NCI-H128 (cell line): ENCODE results near the gene NFIX.

ENCODE experiments used
- DNase-seq: peaks from one replicate; lab custom pipeline; 2025; ENCODE audit not compliant: unreplicated experiment; lab: John Stamatoyannopoulos, UW

The NFIX gene

DNA sequence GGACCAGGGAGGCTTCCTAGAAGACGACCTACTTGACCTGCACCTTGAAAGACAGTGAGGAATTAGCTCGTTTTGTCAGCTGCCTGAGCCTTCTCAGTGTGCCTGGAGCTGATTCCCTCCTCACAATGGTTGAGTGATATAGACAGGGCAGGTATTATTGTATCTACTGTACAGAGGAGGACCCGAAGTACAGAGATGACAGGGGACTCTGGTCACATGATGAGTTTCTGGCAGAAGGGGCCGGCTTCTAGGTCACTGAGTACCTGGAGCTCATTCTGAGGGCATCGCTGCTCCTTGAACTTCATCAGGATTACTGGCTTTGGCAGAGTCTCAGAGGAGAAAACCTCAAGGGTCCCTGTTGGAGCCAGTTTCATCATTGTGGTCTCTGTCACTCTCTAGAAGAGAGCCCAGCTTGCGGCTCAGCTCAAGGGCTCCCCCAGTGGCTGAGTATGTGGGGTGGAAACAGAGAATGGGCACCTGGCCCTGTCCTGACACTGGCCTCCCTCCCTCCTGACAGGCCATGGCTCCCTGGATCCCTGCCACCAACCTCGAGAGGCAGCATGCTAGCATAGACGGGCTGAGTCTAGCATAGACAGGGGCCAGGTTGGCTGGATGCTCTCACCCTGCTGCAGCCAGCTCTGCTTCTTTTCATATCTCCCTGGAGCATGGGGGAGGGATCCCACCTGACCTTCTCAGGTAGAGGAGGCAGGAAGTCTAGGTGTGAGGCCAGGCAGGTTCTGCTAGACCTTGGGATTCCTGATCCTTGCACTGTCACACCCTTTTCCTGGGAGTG, 38.7 kb downstream of the NFIX start:
- DNase-seq, result no peak

DNA sequence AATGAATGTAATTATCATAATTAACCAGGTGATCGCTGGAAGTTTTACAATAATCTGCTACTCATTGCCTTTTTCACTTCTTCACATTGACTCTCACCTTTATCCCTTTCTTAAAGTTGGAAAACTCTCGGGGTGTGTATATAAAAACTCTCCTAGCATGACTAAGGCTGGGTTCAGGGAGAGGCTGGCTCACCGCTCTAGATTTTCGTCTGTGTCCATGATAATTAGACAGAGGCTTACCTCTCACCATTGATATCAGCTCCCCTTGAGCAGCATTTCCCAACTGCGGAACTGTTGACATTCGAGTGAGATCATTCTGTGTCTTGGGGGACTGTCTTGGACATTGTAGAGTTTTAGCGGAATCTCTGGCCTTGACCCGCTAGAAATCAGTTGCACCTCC, 39.4 kb downstream of the NFIX start:
- no peak for DNase-seq

DNA sequence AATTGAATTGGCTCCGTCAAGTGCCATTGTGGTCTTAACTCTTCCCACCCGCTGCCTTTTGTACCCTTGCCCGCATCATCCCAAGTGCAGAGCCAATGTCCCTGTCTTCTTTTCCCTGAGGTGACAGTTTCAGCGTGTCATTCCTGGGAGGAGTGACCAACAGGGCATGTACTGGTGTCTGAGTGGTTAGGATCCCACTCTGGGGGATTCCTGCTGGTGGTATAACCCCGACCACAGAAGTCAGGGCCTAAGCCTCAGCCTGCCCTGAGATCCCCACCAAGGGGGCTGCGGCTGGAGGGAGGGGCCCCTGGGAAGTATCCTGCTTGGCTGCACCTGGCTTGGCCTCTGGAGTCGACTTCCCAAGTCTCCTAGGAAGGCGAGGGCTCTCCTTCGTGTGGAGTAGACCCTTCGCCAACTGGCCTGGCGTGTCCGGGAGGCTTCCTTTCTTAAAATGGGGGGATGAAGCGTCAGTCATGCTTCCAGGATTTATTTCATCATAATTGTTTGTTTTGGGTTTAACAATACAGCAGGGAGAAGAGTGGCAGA, 40.6 kb downstream of the NFIX start:
- DNase-seq, result no peak

DNA sequence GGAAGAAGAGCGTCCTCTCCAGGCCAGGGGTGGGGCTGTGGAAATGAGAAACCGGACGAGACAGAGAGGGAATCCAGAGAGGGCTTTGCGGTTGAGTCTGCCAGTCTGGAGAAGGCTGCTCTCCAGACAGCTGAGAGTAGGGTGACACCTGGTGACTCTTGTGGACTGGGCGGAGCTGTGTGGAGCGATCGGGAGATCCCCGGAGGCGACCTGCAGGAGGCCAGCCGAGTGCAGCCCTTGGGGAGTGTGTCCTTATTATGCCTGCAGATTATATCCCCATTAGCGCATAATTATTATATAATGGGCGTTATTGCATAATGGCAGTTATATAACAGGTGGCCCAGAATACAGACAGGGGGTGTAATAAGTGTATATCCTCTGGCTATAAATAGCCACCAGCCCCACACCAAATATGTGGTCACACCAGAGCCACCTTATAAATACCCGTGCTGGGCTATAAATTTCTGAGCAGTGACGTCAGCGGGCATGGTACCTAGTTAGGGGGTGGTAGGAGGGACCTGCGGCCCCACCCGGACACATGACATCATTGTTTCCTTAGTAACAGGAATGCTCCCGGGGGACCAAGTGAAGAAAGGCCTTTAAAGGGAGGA, 41.2 kb downstream of the NFIX start:
- peak; percentile 65 for DNase-seq

DNA sequence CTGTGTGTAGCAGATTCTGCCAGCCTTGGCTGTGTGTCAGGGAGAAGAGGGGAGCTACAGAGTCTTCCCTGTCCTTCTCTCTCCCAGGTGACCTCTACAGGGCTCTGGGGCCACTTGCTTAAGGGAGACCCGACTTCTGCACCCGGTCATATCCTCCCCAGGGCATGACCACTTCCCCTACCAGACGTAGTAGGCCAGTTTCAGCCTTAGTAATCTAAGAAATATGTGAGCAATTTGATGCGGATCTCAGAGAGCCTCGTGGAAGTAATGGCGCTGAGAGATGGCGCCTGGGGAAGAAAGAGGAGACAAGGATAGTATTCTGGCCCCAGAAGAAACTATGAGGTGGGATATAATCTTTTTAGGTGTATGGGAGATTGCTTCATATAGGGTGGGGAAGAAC, 41.9 kb downstream of the NFIX start:
- no peak for DNase-seq

DNA sequence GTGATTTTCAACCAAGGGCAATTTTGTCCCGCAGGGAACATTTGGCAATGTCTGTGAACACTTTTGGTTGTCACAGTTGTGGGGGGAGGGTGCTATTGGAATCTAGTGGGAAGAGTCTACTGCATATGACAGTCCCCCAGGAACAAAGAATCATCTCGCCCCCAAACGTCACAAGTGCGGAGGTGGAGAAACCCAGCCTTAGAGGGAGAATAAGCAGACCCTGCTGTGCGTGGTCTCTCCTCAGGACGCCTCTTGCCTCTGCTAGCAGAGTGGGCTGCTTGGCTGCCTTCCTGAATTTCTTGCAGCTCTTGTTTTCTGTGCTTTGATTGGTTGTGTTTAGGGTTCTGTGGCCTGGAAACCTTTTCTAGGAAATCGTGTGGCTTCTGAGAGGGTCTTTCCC, 42.5 kb downstream of the NFIX start:
- DNase-seq, result no peak

DNA sequence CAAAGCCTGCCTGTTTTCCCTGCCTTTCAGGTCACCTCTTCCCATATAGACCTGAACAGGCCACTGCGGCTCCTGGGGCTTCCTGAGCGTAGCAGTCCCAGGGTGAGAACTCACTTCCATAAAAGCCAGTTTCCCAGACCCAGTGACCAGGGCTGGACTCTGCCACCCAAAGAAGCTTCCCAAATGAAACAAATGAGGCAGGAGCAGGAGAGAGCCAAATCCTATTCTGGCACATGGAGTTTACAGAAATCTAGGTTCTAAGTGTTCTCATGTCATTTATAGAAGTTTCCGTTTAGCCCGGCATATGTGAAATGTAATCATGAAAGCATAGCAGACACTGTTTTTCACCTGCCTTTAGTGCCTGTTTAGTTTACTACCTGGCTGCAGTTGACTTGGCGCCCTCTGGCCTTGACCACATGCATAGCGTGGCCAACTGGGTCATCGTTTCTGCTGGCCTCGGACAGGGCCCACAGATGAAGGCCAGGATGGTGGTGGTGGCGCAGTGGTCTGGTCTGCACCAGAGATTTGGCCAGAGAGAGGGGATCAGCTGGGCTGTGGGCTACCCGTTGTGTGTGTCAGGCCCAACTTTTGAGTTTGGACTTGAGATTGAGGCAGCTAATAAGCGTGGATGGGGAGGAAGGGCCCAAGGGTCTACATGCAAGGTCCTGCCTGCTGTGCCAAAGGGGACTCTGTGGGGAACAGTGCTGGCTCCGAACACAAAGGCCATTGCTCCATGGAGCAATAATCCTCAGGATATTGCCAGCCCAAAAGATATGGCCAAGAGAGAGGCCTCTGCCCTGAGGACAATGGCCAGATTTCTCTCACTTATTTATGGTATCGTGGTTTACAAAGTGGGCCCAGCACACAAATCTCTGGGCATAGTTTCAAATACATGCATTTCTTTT, 43.3 kb downstream of the NFIX start:
- no peak for DNase-seq

DNA sequence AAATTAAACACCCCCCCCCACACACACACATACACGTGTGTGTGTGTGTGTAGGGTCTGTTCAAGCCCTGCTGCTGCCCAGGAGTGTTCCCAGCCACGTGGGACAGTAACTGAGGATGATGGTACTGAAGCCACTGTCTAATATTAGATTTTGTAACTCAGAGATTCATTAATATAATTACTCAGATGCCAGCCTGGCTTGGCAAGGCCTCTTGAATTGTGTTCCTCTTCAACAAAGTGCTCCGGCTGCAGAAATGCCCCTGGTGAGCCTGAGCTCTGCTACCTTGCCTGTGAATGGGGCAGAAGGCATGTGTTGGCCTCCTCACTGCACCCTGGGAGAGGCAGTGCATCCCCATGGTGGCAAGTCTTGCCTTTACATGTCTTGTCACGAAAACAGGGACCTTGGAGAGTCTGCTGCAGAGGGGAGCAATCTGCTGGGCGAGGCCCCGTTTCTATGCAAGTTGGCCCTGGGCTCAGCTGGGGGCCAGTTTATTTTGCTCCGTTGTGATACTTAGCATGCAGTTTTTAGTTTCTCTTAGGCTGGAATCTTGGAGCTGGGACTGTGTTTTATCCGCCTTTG, 44.0 kb downstream of the NFIX start:
- DNase-seq, result no peak

DNA sequence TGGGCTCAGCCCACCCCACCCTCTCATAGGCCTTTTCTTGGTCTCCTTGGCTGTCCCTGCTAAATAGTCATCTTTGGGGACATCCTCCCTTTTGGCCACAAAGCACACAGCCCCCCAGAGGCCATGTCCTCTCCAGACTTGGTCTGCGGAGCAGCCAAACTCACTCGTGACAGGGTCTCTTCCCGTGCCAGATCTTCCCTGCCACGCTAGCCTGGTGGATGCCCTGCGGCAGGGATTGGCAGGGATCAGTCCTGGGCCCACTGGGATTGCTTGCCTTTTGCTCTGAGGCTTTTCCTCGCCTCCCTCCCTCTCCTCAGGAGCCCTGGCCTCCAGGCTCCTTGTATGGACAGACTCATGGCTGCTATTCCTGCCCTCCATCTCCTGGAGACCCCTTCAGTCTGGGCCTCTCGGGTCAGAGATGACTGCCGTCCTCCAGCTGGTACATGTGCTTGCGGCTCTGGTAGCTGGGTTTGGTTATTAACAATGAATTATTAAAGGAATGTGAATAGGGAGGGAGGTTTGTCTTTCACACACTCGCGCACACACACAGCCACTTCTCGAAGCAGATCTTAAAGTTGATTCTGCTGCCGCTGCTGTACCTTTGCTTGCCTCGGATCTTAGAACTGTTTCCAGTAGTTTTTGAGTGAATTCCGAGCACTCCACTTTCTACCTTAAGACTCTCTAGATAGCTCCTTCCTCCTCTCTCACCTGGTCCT, 45.1 kb downstream of the NFIX start:
- DNase-seq, result no peak

DNA sequence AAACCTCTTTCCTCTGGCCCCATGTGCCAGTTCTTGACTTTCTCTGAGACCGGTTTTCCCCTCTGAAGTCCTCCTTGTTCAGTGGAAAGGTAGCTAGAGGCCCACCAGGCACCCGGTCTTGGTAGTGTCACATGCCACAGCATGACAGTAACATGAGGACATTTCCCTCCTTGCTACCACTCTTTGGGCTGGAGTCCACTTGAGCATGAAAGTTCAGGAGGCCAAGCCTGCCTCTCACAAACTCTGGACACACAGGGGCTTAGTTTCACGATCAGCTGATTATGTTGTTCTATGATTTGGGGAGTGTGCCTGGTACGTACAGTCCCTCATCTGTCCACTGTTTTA, 45.6 kb downstream of the NFIX start:
- no peak for DNase-seq

DNA sequence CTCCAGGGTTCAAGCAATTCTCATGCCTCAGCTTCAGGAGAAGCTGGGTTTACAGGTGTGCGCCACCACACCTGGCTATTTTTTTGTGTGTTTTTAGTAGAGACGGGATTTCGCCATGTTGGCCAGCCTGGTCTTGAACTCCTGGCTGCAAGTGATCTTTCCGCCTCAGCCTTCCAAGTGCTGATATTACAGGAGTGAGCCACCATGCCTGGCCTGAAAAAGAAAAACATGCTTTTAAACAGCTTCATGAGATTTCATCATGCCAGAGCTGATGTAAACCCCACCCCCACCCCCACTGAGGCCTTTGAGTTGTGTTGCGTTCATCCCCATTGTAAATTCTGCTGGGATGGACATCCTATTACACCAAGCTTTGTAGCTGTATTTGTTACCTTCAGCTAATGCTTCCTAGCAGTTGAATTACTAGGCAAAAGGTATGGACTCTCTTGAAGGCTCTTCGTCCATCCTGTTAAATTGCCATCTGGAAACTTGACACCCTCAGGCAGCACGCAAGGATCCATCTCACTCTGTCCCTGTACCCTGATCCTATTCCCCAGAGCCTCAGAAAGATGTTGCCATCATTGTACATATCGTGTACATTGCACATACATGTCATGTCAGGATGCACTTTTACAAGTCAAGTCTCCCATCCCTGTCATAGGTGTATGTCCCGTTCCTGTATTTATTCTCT, 47.3 kb downstream of the NFIX start:
- DNase-seq, result no peak

DNA sequence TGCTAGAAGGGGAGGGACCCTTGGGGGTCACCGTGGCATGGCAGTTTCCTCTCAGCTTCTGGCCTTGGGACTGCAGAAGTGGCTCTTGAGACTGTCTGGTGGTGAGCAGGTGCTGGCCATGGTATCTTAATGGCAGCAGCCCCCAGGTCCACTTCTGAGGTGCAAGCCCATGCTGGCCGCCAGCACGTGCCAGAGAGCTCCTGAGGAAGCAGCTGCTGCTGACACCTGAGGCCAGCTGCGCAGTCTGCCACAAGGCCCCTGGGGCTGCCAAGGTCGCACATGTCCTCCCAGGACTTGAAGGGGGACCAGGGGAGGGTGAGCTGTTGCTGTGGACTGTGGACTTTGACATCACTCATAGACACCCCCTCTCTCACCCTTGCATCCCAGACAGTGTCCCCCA, 48.0 kb downstream of the NFIX start:
- no peak for DNase-seq

DNA sequence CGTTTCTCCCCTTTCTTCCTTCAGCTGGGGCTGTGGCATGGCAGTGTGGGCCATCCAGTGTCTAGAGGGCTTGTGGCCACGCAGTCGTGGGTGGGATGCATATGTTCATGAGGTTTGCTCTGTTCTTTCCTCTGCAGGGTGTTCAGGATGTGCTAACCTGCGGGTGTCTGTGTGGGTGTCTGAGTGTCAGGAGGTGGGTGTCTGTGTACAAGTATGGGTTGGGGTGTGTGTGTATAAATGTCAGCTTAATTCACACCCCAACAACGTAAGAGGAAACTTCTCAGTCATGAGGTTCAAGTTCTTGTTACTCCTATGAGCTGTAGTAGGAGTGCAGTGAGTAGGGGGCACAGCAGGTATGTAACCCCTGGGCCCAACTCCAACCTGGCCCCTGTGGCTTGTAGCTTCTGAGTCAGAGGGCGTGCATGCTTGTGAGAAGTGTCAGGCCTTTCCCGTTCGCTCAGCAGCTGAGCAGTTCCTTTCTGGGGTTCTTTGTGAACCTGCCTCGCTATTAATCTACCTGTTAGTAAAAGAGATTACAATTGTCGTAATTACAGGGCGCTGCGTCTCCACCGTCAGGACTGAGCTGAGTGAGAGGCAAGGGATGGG, 49.1 kb downstream of the NFIX start:
- no peak for DNase-seq

DNA sequence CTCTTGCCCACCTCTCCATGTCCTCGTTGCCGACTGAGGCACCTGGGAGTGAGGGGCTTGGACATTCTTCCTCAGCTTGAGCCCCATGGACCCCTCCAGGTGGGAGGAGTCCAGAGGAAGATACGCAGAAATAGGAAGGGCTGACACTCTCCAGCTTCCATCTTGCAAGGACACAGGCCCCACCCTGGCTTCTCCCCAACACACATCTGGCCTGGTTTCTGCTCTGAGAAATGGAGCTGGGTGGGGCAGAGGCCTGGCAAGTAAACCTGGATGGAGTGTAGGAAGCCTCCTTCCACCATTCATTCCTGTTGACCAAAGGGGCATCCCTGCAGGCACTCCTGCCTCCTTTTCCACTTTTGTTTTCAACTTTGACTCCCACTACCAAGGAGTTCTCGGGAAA, 50.5 kb downstream of the NFIX start:
- no peak for DNase-seq

DNA sequence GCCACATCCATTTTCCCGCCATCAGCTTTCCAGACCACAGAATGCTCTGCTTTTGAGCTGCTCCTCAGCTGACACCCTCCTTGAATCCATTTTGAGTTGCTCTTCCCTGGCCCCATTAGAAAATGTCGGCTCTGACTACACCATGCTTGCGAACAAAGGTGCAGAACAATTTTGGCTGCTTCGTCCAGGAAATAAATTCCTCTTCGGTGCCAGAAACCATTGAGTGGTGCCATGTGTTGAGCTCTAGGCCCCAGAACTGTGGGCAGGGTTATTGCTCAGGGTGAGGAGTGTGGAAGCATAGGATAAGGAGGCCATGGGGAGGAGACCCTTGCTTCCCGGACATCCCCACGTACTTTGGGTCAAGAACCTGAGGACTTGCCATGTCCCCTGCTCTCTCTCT, 52.1 kb downstream of the NFIX start:
- no peak for DNase-seq

DNA sequence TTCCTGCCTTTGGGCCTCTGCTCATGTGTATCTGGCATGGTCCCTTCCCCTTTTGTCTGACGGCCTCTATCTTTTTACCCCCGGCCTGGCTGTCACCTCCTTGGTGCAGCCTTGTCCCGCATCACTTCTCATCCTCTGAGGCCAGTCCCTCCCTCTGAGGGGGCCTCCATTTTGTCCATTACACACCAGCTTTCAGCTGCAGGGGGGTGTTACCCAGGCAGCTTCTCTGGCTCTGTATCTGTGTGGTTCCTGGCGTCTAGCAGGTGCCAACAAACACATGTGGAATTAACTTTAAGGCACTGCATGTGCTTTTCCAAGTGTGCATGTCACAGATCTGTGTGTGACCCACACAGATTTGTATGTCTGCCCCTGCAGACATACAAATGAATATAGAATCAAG, 55.0 kb downstream of the NFIX start:
- no peak for DNase-seq

DNA sequence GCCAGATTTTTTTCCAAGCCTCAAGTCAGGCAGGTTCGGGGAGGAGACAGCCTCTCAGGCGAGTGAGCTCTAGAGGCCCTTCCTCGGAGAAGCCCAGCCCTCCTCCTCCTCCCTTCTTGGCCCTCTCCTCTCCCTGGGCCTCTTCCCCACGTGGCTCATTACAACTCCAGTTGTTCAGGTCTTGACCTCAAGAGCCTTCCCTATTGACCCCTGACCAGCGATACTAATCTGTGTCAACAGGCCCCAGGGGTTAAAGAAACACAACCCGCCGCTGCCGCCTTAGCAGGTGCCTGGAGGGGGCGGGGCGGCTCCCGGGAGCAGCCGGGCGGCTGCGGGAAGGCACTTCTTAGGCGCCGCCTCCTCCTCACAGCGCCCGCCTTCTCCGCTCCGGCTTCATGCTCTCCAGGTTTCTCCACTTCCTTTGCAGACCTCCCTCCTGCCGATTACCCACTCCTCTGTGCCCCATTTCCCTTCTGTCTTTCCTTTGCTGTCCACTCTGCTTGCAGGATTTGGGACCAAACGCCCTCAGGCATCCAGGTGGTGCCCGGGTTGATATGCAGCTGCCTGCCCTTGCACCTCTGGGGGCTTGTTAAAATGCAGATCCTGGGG, 56.4 kb downstream of the NFIX start:
- no peak for DNase-seq

DNA sequence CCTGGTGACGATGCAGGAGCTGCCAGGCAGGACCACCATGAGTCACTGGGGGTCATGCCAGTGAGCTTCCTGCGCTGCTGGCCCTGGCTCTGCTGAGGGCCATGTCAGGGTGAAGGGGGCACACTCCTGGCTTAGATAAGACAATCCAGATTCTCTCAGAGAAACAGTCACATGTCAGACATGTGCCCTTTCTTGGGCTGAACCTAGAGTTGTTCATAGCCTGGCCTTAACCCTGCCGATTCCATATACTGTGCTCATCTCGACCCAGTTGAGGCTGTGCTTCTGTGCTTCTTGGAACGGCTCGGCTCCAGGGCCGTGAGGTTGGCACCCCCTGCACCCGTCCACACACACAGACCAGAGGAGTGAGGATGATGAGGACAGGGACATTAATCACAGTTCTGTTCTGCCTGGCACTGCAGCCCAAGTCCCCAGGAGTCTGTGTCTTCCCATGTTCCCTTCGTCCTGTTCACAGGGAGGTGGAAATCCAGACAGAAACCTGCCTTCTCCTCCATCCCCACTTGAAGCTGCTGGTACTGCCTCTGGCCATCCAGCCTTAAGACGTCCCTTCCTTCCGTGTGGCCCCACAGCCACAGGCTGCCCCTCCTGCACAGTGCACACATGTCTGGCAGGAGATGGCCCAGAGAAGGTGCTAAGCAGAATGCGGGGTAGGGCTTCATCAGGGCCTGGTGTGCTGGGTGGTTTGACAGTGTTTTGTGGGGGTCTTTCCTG, 57.3 kb downstream of the NFIX start:
- no peak for DNase-seq

DNA sequence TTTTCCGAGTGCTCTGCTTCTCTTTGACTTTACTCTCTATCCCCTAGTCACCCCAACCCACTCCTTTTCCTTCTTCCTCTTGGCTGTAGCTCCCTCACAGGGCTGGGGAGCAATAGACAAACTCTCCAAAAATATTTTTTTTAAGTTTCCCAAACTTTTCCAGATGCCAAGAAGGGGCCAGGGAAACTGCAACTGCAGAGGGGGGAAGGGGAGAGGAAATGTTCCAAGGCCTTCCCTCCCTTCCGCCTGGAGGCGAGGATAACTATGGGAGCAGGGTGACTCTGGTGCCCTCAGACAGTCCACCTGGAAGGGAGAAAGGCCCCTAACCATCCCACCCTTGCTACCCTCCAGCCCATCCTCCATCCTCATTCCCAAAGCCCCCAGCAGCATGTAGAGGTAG, 58.0 kb downstream of the NFIX start:
- no peak for DNase-seq
